MCF 10A (cell line): ENCODE results near the gene RNF123. TPM values are rescaled to one million over a fixed set of nuclear protein-coding genes. Genes with fewer than 3 reads are reported as not detected.

ENCODE experiments used
- BruUV-seq: library from RNA; stranded (reverse); fragments of 400-500 nt; replicated peaks from 2 replicates; lab custom pipeline; 2021; lab: Mats Ljungman, UMichigan
- CTCF ChIA-PET: fragments of 300-600 bp; sonication (Branson Sonifier 250); formaldehyde crosslinking; extraction: SDS; loops from one replicate; lab custom pipeline; 2021; ENCODE audit warnings: antibody characterized with exemption, inconsistent platforms; lab: Yijun Ruan, JAX
- POLR2A ChIA-PET: fragments of 300-600, 350-650 bp; sonication (Branson Sonifier 250); formaldehyde crosslinking; extraction: SDS; loops from one replicate; lab custom pipeline; 2020; ENCODE audit warnings: antibody characterized with exemption, inconsistent platforms; lab: Yijun Ruan, JAX
- DNase-seq: peaks from one replicate; pipeline ENCODE4 v3.0.0-alpha.2; 2018; ENCODE audit not compliant: unreplicated experiment
- H3K27ac Mint-ChIP-seq: one replicate; pipeline ENCODE4 v1.8.0; 2022; ENCODE audit warnings: mild to moderate bottlenecking, low read depth, mixed read lengths; ENCODE audit not compliant: unreplicated experiment
- H3K27me3 Mint-ChIP-seq: one replicate; pipeline ENCODE4 v1.8.0; 2022; ENCODE audit warnings: mixed read lengths; ENCODE audit not compliant: insufficient read depth, unreplicated experiment
- H3K36me3 Mint-ChIP-seq: one replicate; pipeline ENCODE4 v1.8.0; 2022; ENCODE audit warnings: mild to moderate bottlenecking, moderate library complexity, mixed read lengths; ENCODE audit not compliant: insufficient read depth, unreplicated experiment
- H3K4me1 Mint-ChIP-seq: one replicate; pipeline ENCODE4 v1.8.0; 2022; ENCODE audit warnings: mixed read lengths; ENCODE audit not compliant: insufficient read depth, unreplicated experiment
- H3K4me3 Mint-ChIP-seq: one replicate; pipeline ENCODE4 v1.8.0; 2022; ENCODE audit warnings: mild to moderate bottlenecking, moderate library complexity, mixed read lengths; ENCODE audit not compliant: unreplicated experiment
- H3K9me3 Mint-ChIP-seq: one replicate; pipeline ENCODE4 v1.8.0; 2022; ENCODE audit warnings: mixed read lengths; ENCODE audit not compliant: unreplicated experiment
- CTCF ChIP-seq: fragments of 200-600 bp; IDR thresholded peaks from one replicate; pipeline ENCODE4 v1.8.0; 2022; ENCODE audit warnings: antibody characterized with exemption, mild to moderate bottlenecking; ENCODE audit not compliant: unreplicated experiment
- intact Hi-C: fragments of 100-400 bp; cut with micrococcal nuclease; formaldehyde crosslinking; loops from 2 replicates; pipeline ENCODE4 v1.14.1; 2022
- total RNA-seq: library from RNA; stranded (reverse); gene quantifications from 2 replicates; pipeline ENCODE4 v1.2.3, GENCODE V29; 2022

Gene RNF123
- total RNA-seq, 1 experiment from 2014 or later: 48.6 TPM

- Mint-ChIP-seq H3K27me3 (no peaks in the 10 kb centered on the region), H3K9me3 (no peaks in the 10 kb centered on the region), H3K36me3 (peaks cover 27% of the 10 kb centered on the region), H3K27ac (no peak overlapping the region), H3K4me1 (peaks cover 4% of the 10 kb centered on the region), H3K4me3 (no peak overlapping the region)
- POLR2A ChIA-PET: no interaction called here
- CTCF ChIA-PET: interaction anchor here (1.6 kb wide), 1 partner anchor 124 kb away, joined by 4 read pairs; no protein-coding TSS in a partner anchor
- TF ChIP-seq CTCF: no peak
- no TSS peak for BruUV-seq
- no peak for DNase-seq
- intact Hi-C loops: no loop called here
These were observed 25.6 kb downstream of the RNF123 start for GRCh38 chr3:49714728-49715550.

GRCh38 chr3:49715611-49716121 is 26.3 kb downstream of the RNF123 start:
- POLR2A ChIA-PET: interaction anchor here (0.6 kb wide), 1 partner anchor 8 kb away, joined by 3 read pairs; the partner anchor contains the start of gene GMPPB
- Mint-ChIP-seq H3K9me3 (no peaks in the 10 kb centered on the region), H3K27me3 (no peaks in the 10 kb centered on the region), H3K27ac (no peak overlapping the region), H3K4me3 (no peak overlapping the region), H3K36me3 (peaks cover 30% of the 10 kb centered on the region), H3K4me1 (peaks cover 4% of the 10 kb centered on the region)
- CTCF ChIA-PET: interaction anchor here (0.5 to 1.6 kb wide), 2 partner anchors 124 to 148 kb away, joined by 4 read pairs; no protein-coding TSS in a partner anchor
- TF ChIP-seq CTCF: no peak
- BruUV-seq: no TSS peak
- DNase-seq: no peak
- intact Hi-C loops: no loop called here

DNA sequence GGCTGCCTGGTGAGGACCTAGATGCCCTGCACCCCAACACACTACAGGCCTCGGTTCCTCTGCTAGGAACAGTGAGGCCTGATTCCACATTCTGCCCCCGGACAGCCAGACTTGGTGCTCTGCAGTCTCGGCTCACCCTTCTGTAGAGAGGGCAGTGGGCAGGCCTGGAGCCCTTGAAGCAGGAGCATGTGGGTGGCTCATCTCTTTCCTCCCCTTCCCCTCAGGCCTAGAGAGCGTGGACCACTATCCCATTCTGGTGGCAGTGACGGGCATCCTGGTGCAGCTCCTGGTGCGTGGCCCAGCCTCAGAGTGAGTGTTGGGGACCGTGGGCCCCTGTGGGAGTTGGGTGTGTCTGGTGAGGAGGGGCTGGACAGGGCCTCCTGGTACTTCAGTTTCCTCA is 26.8 kb downstream of the RNF123 start:
- no peaks in the 10 kb centered on the region for H3K27me3 Mint-ChIP-seq
- TF ChIP-seq CTCF: no peak
- DNase-seq: no peak
- no peak overlapping the region for H3K4me3 Mint-ChIP-seq
- no TSS peak for BruUV-seq
- POLR2A ChIA-PET: interaction anchor here (0.6 kb wide), 1 partner anchor 8 kb away, joined by 3 read pairs; the partner anchor contains the start of gene GMPPB
- no peak overlapping the region for H3K27ac Mint-ChIP-seq
- no peaks in the 10 kb centered on the region for H3K9me3 Mint-ChIP-seq
- intact Hi-C loops: no loop called here
- peaks cover 8% of the 10 kb centered on the region for H3K4me1 Mint-ChIP-seq
- peaks cover 35% of the 10 kb centered on the region for H3K36me3 Mint-ChIP-seq
- CTCF ChIA-PET: interaction anchor here (0.5 to 1.6 kb wide), 2 partner anchors 123 to 147 kb away, joined by 4 read pairs; no protein-coding TSS in a partner anchor

DNA sequence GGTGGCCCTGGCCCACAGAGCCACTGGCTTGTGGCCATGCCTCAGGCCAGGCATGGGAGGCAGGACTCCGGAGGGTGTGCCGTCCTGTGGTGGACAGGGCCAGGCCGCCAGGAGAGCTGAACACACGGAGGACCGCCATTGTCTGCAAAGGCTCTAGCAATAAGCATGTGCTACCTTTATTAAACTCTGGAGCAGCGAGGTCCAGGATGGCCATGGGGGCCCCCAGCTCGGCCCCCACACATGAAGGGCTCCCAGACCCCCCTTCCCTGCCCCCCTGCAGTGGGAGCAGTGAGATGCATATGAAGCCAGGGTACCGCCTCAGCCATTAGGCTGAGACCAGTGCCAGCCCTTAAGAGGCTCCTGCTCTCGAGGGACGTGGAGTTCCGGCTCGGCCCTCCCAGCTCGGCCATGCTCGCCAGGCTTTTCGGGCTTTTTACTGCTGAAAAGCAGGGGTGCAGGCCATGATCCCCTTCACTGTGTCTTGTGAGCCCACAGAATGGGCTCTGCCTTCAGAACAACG is 27.4 kb downstream of the RNF123 start:
- Mint-ChIP-seq H3K9me3 (no peaks in the 10 kb centered on the region), H3K27me3 (no peaks in the 10 kb centered on the region), H3K4me1 (peaks cover 9% of the 10 kb centered on the region), H3K36me3 (peaks cover 41% of the 10 kb centered on the region), H3K4me3 (no peak overlapping the region), H3K27ac (no peak overlapping the region)
- intact Hi-C loops: no loop called here
- no TSS peak for BruUV-seq
- TF ChIP-seq CTCF: no peak
- no peak for DNase-seq
- CTCF ChIA-PET: interaction anchor here (0.9 to 1.6 kb wide), 2 partner anchors 9 to 123 kb away, joined by 3 to 4 read pairs; no protein-coding TSS in a partner anchor
- POLR2A ChIA-PET: no interaction called here
